GM23338 (cell line): ENCODE measurements around the gene ACOX1. TPM values are rescaled to one million over a fixed set of nuclear protein-coding genes. Genes with fewer than 3 reads are reported as not detected.

Source experiments
- ATAC-seq: fragments of 200-7000 bp; cut with Tn5 transposase; 3 replicates; pipeline ENCODE4 v1.9.1; 2020
- DNase-seq: peaks from one replicate; pipeline ENCODE4 v3.0.0-alpha.2; 2015; ENCODE audit warnings: low spot score
- H2AFZ ChIP-seq: fragments of 200-600 bp; sonication (generic); 2 replicates; pipeline ENCODE4 v1.8.0; 2016; ENCODE audit warnings: antibody characterized with exemption, mild to moderate bottlenecking, moderate library complexity
- H3F3A ChIP-seq: fragments of 200-600 bp; sonication (generic); replicated peaks from 2 replicates; pipeline ENCODE4 v1.8.0; 2017; ENCODE audit warnings: antibody characterized with exemption, mixed run types, low read depth
- H3K27ac ChIP-seq: fragments of 200-600 bp; sonication (generic); 2 replicates; pipeline ENCODE4 v1.6.1; 2016; ENCODE audit warnings: low read depth
- H3K27me3 ChIP-seq: fragments of 200-600 bp; sonication (generic); 2 replicates; pipeline ENCODE4 v1.8.0; 2016; ENCODE audit warnings: mild to moderate bottlenecking, mixed run types, moderate library complexity; ENCODE audit not compliant: insufficient read depth
- H3K36me3 ChIP-seq: fragments of 200-600 bp; sonication (generic); 2 replicates; pipeline ENCODE4 v1.8.0; 2016; ENCODE audit warnings: mild to moderate bottlenecking; ENCODE audit not compliant: insufficient read depth
- H3K4me1 ChIP-seq: fragments of 200-600 bp; sonication (generic); 2 replicates; pipeline ENCODE4 v1.8.0; 2016; ENCODE audit warnings: mild to moderate bottlenecking, moderate library complexity; ENCODE audit not compliant: insufficient read depth
- H3K4me2 ChIP-seq: fragments of 200-600 bp; sonication (generic); 2 replicates; pipeline ENCODE4 v1.7.1; 2017; ENCODE audit warnings: mixed run types
- H3K4me3 ChIP-seq: fragments of 200-600 bp; sonication (generic); 2 replicates; pipeline ENCODE4 v1.6.1; 2016; ENCODE audit warnings: mixed run types
- H3K79me2 ChIP-seq: fragments of 200-600 bp; sonication (generic); replicated peaks from 2 replicates; pipeline ENCODE4 v1.8.0; 2017; ENCODE audit warnings: mild to moderate bottlenecking; ENCODE audit not compliant: insufficient read depth
- H3K9me2 ChIP-seq: fragments of 200-600 bp; sonication (generic); 2 replicates; pipeline ENCODE4 v1.8.0; 2017; ENCODE audit not compliant: insufficient read depth
- H4K20me1 ChIP-seq: fragments of 200-600 bp; sonication (generic); replicated peaks from 2 replicates; pipeline ENCODE4 v1.8.0; 2017; ENCODE audit warnings: mild to moderate bottlenecking; ENCODE audit not compliant: insufficient read depth
- H3K27ac Mint-ChIP-seq: 2 replicates; pipeline ENCODE4 v1.8.0; 2020; ENCODE audit warnings: inconsistent platforms, mild to moderate bottlenecking, moderate library complexity, mixed read lengths
- H3K27me3 Mint-ChIP-seq: 3 replicates; pipeline ENCODE4 v1.8.0; 2022; ENCODE audit warnings: low read depth, mild to moderate bottlenecking, moderate library complexity, mixed read lengths, inconsistent platforms; ENCODE audit not compliant: insufficient read depth, poor library complexity
- H3K36me3 Mint-ChIP-seq: 3 replicates; pipeline ENCODE4 v1.8.0; 2021; ENCODE audit warnings: low read depth, mild to moderate bottlenecking, inconsistent platforms, moderate library complexity, mixed read lengths
- H3K4me1 Mint-ChIP-seq: 3 replicates; pipeline ENCODE4 v1.8.0; 2020; ENCODE audit warnings: mild to moderate bottlenecking, inconsistent platforms, mixed read lengths
- H3K4me3 Mint-ChIP-seq: 3 replicates; pipeline ENCODE4 v1.8.0; 2021; ENCODE audit warnings: moderate library complexity, mild to moderate bottlenecking, inconsistent platforms, mixed read lengths
- H3K9me3 Mint-ChIP-seq: 3 replicates; pipeline ENCODE4 v1.8.0; 2020; ENCODE audit warnings: moderate library complexity, mild to moderate bottlenecking, inconsistent platforms, mixed read lengths
- NANOG ChIP-seq: IDR thresholded peaks from 2 replicates; pipeline ENCODE4 v1.6.1; 2016; ENCODE audit warnings: antibody characterized with exemption, borderline replicate concordance
- REST ChIP-seq: IDR thresholded peaks from one replicate; pipeline ENCODE4 v1.6.1; 2018; ENCODE audit warnings: antibody characterized with exemption; ENCODE audit not compliant: unreplicated experiment
- STAT1 ChIP-seq: IDR thresholded peaks from one replicate; pipeline ENCODE4 v1.6.1; 2016; ENCODE audit warnings: antibody characterized with exemption; ENCODE audit not compliant: unreplicated experiment
- polyA plus RNA-seq: library from polyadenylated mRNA; unstranded; fragments of >200 nt; fragmentation: Nextera tagmentation; extraction: Ambion mirVana; gene quantifications from 2 replicates; pipeline ENCODE4 v1.2.1, GENCODE V29; 2016
- total RNA-seq: library from RNA; depleted of rRNA; stranded (reverse); fragments of >200 nt; shearing (Covaris generic); gene quantifications from 2 replicates; pipeline ENCODE4 v1.2.3, GENCODE V29; 2014
- TF ChIP-seq, protein P1 (sequence below): fragments of 250-450 bp; sonication (Bioruptor Pico); IDR thresholded peaks from 2 replicates; pipeline ENCODE4 v1.5.0; 2020; ENCODE audit warnings: mild to moderate bottlenecking, moderate library complexity

ACOX1 gene
- total and polyA plus RNA-seq, 2 experiments from 2014 or later: 12.8 to 32.9 TPM

DNA sequence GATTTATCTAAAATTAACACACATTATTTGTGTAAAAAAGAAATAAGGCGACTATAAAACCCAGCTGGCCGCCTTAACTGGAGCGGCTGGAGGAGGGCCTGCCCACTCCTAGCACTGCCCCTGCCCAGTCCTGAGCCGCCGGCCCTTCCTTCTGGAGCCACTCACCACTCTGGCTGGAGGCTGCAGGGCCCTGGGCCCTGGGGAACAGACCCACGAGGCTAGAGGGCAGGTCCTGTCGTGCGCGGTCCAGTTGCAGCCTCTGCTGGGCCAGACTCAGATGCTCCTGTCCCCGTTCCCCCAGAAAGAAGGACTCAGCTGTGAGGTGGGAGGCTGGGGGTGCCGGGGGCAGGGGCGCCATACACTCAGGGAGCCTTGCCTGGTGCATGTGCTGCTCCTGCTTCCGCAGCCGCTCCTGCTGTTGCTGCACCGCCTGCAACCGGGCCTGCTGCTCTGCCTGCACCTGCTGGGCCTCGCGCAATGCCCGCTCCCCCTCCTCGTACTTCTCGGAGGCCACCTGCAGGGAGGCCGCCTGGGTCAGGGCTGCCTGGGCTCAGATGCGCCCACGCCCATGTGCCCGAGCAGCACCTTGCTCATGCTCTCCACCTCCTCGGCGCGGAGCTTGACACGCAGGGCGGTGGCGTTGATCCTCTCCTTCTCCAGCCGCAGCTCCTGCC lies 65.3 kb downstream of the ACOX1 start:
- Histone ChIP-seq H3K4me3 (no peak overlapping the region), H3K27me3 (no peaks in the 10 kb centered on the region), H3K27ac (no peak overlapping the region), H3K4me1 (no peaks in the 10 kb centered on the region; the same call in 1 of the 2 replicates), H2AFZ (no peak overlapping the region), H3K9me2 (no peaks in the 10 kb centered on the region), H4K20me1 (no peaks in the 10 kb centered on the region), H3F3A (no peaks in the 10 kb centered on the region), H3K36me3 (no peaks in the 10 kb centered on the region), H3K4me2 (no peak overlapping the region), H3K79me2 (no peaks in the 10 kb centered on the region)
- peaks cover 7% of the 10 kb centered on the region; the same call in 2 of the 3 replicates for H3K36me3 Mint-ChIP-seq
- TF ChIP-seq, protein P1, sequence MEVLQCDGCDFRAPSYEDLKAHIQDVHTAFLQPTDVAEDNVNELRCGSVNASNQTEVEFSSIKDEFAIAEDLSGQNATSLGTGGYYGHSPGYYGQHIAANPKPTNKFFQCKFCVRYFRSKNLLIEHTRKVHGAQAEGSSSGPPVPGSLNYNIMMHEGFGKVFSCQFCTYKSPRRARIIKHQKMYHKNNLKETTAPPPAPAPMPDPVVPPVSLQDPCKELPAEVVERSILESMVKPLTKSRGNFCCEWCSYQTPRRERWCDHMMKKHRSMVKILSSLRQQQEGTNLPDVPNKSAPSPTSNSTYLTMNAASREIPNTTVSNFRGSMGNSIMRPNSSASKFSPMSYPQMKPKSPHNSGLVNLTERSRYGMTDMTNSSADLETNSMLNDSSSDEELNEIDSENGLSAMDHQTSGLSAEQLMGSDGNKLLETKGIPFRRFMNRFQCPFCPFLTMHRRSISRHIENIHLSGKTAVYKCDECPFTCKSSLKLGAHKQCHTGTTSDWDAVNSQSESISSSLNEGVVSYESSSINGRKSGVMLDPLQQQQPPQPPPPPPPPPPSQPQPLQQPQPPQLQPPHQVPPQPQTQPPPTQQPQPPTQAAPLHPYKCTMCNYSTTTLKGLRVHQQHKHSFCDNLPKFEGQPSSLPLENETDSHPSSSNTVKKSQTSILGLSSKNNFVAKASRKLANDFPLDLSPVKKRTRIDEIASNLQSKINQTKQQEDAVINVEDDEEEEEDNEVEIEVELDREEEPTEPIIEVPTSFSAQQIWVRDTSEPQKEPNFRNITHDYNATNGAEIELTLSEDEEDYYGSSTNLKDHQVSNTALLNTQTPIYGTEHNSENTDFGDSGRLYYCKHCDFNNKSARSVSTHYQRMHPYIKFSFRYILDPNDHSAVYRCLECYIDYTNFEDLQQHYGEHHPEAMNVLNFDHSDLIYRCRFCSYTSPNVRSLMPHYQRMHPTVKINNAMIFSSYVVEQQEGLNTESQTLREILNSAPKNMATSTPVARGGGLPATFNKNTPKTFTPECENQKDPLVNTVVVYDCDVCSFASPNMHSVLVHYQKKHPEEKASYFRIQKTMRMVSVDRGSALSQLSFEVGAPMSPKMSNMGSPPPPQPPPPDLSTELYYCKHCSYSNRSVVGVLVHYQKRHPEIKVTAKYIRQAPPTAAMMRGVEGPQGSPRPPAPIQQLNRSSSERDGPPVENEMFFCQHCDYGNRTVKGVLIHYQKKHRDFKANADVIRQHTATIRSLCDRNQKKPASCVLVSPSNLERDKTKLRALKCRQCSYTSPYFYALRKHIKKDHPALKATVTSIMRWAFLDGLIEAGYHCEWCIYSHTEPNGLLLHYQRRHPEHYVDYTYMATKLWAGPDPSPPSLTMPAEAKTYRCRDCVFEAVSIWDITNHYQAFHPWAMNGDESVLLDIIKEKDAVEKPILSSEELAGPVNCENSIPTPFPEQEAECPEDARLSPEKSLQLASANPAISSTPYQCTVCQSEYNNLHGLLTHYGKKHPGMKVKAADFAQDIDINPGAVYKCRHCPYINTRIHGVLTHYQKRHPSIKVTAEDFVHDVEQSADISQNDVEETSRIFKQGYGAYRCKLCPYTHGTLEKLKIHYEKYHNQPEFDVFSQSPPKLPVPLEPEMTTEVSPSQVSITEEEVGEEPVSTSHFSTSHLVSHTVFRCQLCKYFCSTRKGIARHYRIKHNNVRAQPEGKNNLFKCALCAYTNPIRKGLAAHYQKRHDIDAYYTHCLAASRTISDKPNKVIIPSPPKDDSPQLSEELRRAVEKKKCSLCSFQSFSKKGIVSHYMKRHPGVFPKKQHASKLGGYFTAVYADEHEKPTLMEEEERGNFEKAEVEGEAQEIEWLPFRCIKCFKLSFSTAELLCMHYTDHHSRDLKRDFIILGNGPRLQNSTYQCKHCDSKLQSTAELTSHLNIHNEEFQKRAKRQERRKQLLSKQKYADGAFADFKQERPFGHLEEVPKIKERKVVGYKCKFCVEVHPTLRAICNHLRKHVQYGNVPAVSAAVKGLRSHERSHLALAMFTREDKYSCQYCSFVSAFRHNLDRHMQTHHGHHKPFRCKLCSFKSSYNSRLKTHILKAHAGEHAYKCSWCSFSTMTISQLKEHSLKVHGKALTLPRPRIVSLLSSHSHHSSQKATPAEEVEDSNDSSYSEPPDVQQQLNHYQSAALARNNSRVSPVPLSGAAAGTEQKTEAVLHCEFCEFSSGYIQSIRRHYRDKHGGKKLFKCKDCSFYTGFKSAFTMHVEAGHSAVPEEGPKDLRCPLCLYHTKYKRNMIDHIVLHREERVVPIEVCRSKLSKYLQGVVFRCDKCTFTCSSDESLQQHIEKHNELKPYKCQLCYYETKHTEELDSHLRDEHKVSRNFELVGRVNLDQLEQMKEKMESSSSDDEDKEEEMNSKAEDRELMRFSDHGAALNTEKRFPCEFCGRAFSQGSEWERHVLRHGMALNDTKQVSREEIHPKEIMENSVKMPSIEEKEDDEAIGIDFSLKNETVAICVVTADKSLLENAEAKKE (CRISPR knock-in tag): no peak
- TF ChIP-seq REST (no peak), NANOG (no peak), STAT1 (no peak)
- H3K4me1 Mint-ChIP-seq: no peaks in the 10 kb centered on the region; the same call in 2 of the 3 replicates
- H3K4me3 Mint-ChIP-seq: no peak overlapping the region
- no peak for ATAC-seq
- H3K9me3 Mint-ChIP-seq: no peaks in the 10 kb centered on the region
- DNase-seq: no peak
- H3K27me3 Mint-ChIP-seq: peaks cover 6% of the 10 kb centered on the region
- H3K27ac Mint-ChIP-seq: no peak overlapping the region
